HG03521 (cell line): Measurements from ENCODE around the gene ACOXL.
A peak's percentile ranks its signal among the peaks of the same experiment; 100 is the strongest.

Experiments used
- ATAC-seq: cut with Tn5 transposase; IDR thresholded peaks from one replicate; pipeline ENCODE4 v1.9.1; 2021; ENCODE audit warnings: mild to moderate bottlenecking, moderate library complexity; ENCODE audit not compliant: unreplicated experiment

ACOXL gene

DNA sequence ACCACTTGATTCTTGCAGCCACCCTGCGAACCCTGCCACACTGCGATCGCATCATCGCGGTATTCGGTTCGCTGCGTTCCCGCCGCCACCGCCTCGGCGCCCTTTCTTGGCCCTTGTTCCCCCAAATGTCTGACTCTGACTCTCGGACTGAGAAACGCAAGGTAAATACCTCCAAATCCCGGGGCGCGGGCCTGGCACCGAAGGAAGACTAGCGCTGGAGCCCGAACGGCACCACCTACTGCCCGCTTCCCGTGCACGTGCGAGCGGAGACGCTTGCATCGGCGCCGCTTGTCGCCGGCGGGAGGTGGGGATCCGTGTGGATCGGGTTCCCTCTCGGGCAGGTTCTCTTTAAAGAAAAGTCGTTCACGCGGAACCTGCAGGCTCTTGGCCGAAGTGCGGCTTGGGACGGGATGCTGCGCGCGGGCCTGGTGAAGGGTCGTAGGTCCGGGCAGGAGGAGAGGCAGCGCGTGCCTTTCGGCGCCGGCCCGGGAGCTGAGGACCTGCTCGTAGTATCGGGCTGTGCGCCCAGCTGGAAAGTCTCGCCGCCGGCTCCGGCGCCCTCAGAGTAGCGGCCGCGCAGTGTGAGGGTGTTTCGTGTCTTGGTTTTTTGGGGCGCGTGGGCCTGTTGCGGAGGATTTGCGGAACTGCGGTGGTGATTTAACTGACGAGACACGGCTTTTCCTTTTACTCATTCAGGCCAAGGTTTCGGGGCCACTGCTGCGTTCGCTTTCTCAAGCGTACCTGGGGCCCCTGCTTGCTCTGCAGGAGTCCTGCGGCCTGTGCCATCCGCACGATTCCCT, 388.9 kb downstream of the ACOXL start:
- peak; percentile 1 for ATAC-seq

- ATAC-seq, result peak; percentile 37
These were observed 389.7 kb downstream of the ACOXL start for GRCh38 chr2:111121828-111122630.

GRCh38 chr2:111122631-111123421, 390.5 kb downstream of the ACOXL start:
- no peak for ATAC-seq

DNA sequence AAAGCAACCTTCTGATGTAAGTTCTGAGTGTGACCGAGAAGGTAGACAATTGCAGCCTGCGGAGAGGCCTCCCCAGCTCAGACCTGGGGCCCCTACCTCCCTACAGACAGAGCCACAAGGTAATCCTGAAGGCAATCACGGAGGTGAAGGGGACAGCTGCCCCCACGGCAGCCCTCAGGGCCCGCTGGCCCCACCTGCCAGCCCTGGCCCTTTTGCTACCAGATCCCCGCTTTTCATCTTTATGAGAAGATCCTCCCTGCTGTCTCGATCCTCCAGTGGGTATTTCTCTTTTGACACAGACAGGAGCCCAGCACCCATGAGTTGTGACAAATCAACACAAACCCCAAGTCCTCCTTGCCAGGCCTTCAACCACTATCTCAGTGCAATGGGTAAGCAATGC, 391.4 kb downstream of the ACOXL start:
- no peak for ATAC-seq

GRCh38 chr2:111126581-111126980, 394.2 kb downstream of the ACOXL start:
- ATAC-seq, result no peak

DNA sequence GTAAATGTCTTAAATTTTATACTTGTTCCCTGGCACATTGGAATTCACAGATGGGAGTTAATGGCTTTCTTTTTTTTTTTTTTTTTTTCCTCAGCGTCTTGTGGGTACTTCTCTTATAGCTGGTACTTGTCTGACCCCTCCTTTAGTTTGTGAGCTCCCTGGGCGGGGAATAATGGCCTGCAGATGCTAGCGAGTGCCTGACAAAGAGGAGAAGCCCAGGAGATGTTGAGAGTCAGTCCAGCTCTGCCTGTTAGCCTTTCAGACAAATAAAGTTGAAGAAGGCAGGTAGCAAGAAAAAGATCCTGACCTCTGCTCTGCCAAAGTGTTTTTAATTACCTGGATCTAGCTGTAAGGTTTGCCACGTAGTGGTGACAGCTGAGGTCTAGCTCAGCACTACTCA, 395.0 kb downstream of the ACOXL start:
- ATAC-seq, result no peak

- ATAC-seq, result no peak
These were observed 395.7 kb downstream of the ACOXL start for GRCh38 chr2:111128096-111128495.

- no peak for ATAC-seq
These were observed 401.2 kb downstream of the ACOXL start for GRCh38 chr2:111133603-111134002.

DNA sequence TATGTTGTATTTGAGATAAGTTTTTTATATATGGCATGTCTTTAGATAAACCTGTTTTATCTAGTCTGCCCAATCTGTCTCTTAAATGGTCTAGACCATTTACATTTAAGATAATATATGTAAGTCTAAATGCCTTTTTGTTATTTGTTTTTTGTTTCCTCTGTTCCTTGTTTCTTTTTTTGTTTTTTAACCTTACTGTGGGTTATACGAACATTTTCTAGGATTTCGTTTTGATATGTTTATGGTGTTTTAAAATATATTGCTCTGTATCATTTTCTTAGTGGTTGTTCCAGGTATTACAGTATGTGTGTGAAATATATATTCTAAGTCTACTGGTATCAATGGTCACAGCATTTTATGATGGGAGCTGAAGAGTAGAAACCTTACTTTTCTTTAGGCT, 401.7 kb downstream of the ACOXL start:
- no peak for ATAC-seq

DNA sequence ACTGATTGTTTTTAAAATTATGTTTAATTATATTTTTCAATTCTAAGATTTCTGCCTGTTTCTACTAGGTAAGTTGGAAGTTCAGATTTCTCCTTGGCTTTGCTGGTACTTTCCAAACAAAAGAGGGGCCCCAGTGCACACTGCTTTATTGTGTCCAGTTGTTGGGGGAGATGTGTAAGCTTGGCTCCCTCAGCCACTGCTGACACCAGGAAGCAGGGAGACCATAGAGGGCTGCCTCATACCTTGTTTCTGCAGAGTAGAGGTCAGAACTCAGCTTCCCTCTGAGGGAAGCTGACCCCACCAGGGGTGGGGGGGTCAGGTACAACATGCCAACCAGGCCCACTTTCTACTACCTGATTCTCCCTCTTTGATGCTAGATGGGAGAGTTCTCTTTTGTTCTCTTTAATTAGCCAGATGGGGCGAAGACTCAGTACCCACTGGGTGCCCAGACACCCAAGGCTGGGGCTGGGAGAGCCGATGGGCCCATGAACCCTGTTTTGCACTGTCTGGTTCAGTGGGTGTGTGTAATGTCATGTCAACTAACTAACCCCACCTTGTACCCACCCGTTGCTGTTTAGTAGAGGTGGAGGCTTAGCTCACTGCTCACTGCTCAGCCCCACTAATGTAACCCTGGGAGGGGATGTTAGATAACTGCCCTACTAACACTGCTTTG, 403.0 kb downstream of the ACOXL start:
- no peak for ATAC-seq

GRCh38 chr2:111135910-111136297, 403.5 kb downstream of the ACOXL start:
- ATAC-seq, result no peak

DNA sequence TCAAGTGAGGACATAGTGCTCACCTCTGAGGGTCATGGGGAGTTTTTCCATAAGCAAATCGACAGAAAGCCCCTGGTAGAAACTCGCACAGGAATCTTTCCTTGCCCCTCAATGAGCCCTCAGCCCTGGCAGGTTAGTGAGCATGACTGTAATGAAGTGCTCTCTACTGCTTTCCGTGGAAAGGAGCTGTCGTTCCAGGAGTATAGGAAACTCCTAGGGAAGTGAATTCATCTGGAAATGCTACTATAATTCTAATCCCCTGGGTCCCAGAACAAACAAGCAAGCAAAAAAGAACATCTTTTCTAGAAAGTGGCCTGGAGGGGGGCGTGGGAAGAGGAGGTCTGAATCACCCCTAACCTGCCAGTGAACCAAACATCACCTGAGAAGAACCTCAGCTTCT, 406.5 kb downstream of the ACOXL start:
- ATAC-seq, result no peak

- no peak for ATAC-seq
These were observed 407.4 kb downstream of the ACOXL start for GRCh38 chr2:111139637-111140317.

DNA sequence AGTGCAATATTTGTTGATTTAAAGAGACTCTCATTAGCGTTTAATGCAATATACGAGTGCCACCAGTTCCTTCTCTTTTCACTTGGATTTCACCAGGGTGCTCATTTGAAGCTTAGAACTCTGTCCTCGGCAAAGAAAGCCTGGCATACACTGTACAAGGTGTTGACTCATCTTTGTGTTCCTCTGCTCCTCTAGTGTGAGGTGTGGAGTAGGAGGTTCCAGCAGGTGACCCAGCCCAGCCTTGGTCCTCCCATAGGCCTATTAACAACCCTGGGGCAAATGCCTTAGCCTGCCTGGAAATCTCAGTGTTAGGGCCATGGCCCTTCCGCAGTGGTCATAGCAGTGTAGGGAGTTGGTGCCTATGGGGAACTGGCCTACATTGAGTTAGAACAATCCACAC, 408.4 kb downstream of the ACOXL start:
- no peak for ATAC-seq

GRCh38 chr2:111142101-111142500, 409.7 kb downstream of the ACOXL start:
- ATAC-seq, result no peak

DNA sequence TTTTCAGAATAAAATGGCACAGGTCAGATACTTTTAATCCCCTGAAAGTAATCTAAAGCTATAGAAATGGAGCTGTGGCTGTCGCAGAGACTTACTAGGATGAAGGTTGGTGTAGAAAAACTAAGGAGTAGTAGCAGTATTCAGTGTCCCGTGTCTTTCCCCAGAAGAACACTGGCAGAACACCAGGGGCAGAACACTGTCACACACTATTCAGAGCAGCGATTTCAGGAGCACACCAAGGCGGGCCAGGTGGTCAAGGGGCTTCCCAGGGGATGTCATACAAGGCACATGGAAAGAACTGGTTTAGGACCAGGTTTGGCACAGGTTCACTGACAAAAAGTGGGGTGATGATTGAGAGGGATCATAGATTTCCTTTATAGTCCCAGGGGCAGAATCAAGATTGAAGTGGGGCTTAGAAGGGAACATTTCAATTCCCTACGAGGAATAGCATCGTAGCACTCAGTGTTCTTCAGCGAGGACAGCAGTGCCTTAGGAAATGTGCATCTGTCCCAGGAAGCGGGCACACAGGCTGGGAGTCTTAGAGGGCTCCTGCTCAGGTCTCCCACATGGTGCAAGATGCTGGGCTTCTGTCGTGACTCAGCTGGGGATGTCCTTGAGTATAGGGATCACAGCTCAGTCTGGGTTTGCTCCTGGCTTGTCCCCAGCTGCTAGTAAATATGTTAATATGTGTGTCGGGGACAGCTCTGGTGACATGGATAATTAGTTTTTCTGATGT, 410.9 kb downstream of the ACOXL start:
- no peak for ATAC-seq

GRCh38 chr2:111143843-111144198, 411.4 kb downstream of the ACOXL start:
- ATAC-seq, result no peak

GRCh38 chr2:111145103-111145760, 412.9 kb downstream of the ACOXL start:
- peak; percentile 62 for ATAC-seq

DNA sequence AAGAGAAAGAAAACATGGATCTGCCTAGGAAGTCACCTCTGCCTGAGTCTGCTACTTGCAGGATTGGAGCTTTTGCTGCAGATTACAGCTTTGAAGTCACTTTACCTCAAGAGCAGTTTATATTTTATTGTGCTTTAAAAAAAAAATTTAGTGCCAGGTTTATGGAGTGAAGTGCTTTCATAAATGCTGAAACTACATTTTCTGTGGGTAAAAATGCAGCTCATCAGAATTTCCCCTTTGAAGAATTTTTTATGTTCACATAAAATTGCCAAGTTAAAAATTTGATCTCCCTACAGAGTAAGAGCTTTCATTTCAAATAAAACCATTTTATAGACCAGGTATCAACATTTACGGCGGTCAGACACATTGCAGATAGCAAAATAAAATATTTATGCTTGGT, 413.6 kb downstream of the ACOXL start:
- no peak for ATAC-seq
